GM11168 (cell line): Measurements from ENCODE around the gene MPLKIP.
"Not testable (repeated sequence)": the region's sequence is repeated elsewhere in the genome, so short reads cannot be mapped to it uniquely, and the experiment has no call there.

Source experiments
- in situ Hi-C: fragments of 300-500 bp; cut with MboI; formaldehyde crosslinking; loops from one replicate; pipeline ENCODE4 v1.12.0; 2022; ENCODE audit warnings: low sequenced_read_pairs; ENCODE audit not compliant: unreplicated experiment

The MPLKIP gene

GRCh38 chr7:40135317-40135610 is 842 bp upstream of the MPLKIP start:
- in situ Hi-C loops, result no loop called here

GRCh38 chr7:40133561-40134427 is 628 bp downstream of the MPLKIP start:
- in situ Hi-C loops, result no loop called here

- in situ Hi-C loops, result no loop called here
Observed at GRCh38 chr7:40122940-40123254, 11.5 kb downstream of the MPLKIP start.

- in situ Hi-C loops, result not testable (repeated sequence)
Observed at GRCh38 chr7:40122100-40122939, 12.1 kb downstream of the MPLKIP start.

GRCh38 chr7:40120020-40120419 is 14.4 kb downstream of the MPLKIP start:
- in situ Hi-C loops, result no loop called here

GRCh38 chr7:40118201-40118600 is 16.2 kb downstream of the MPLKIP start:
- in situ Hi-C loops, result not testable (repeated sequence)

GRCh38 chr7:40117199-40117598 is 17.2 kb downstream of the MPLKIP start:
- in situ Hi-C loops, result not testable (repeated sequence)

- in situ Hi-C loops, result no loop called here
Observed at GRCh38 chr7:40115936-40116335, 18.5 kb downstream of the MPLKIP start.

- in situ Hi-C loops, result no loop called here
Observed at GRCh38 chr7:40105879-40106473, 28.4 kb downstream of the MPLKIP start.

- in situ Hi-C loops, result no loop called here
Observed at GRCh38 chr7:40102897-40103296, 31.5 kb downstream of the MPLKIP start.

- in situ Hi-C loops, result no loop called here
Observed at GRCh38 chr7:40101201-40101600, 33.2 kb downstream of the MPLKIP start.

GRCh38 chr7:40099837-40100236 is 34.6 kb downstream of the MPLKIP start:
- in situ Hi-C loops, result no loop called here

GRCh38 chr7:40098810-40099209 is 35.6 kb downstream of the MPLKIP start:
- in situ Hi-C loops, result no loop called here

GRCh38 chr7:40097728-40098127 is 36.7 kb downstream of the MPLKIP start:
- in situ Hi-C loops, result no loop called here

- in situ Hi-C loops, result no loop called here
Observed at GRCh38 chr7:40095695-40096327, 38.6 kb downstream of the MPLKIP start.

GRCh38 chr7:40095230-40095629 is 39.2 kb downstream of the MPLKIP start:
- in situ Hi-C loops, result no loop called here

- in situ Hi-C loops, result no loop called here
Observed at GRCh38 chr7:40093631-40094350, 40.6 kb downstream of the MPLKIP start.

GRCh38 chr7:40092182-40092581 is 42.2 kb downstream of the MPLKIP start:
- in situ Hi-C loops, result no loop called here

- in situ Hi-C loops, result no loop called here
Observed at GRCh38 chr7:40077849-40078248, 56.6 kb downstream of the MPLKIP start.
